Measurements from ENCODE around the gene ARL8A.

GRCh38 chr1:202127836-202128622, 16.5 kb downstream of the ARL8A start:
- TF ChIP-seq POLR2AphosphoS5 (IDR thresholded peaks at IDR 0.05; ENCODE audit: insufficient read depth in 1 of 2, low read depth in 1 of 2) (no peak), POLR2A (IDR thresholded peaks at IDR 0.05) (no peak), CTCF (IDR thresholded peaks at IDR 0.05) (no peak)

Measured in vagina (tissue), 2 donors.